Common myeloid progenitor, CD34-positive (primary cell): Measurements from ENCODE around the gene NPAP1. TPM values are rescaled to one million over a fixed set of nuclear protein-coding genes. Genes with fewer than 3 reads are reported as not detected.
"Not testable (repeated sequence)": the region's sequence is repeated elsewhere in the genome, so short reads cannot be mapped to it uniquely, and the experiment has no call there.

Experiments
- CTCF ChIA-PET: fragments of 350-600 bp; sonication (Branson Sonifier 250); formaldehyde crosslinking; loops from one replicate; lab custom pipeline; 2021; ENCODE audit warnings: antibody characterized with exemption; lab: Charles Lee
- POLR2A ChIA-PET: fragments of 350-600 bp; sonication (Branson Sonifier 250); formaldehyde crosslinking; loops from one replicate; lab custom pipeline; 2021; ENCODE audit warnings: antibody characterized with exemption; lab: Charles Lee
- DNase-seq, 3 donors: peaks; one replicate each; pipeline versions ENCODE4 v3.0.0 to v3.0.0-alpha.2; 2013
- H3K27ac ChIP-seq, 2 experiments: 1 replicate in 1 of 2; 2 replicates in 1 of 2; pipeline ENCODE4 v1.7.0; 2013; ENCODE audit warnings: inconsistent platforms in 2 of 2, low read length in 2 of 2, mild to moderate bottlenecking in 2 of 2, low read depth in 1 of 2, moderate library complexity in 1 of 2; ENCODE audit not compliant: severe bottlenecking in 2 of 2, insufficient read depth in 1 of 2, poor library complexity in 1 of 2
- H3K27me3 ChIP-seq, 5 experiments: replicated peaks in 2 of 5; 1 replicate in 3 of 5; 2 replicates in 2 of 5; pipeline versions ENCODE4 v1.6.1 to v1.7.0; 2013; ENCODE audit warnings: low read length in 4 of 5, mild to moderate bottlenecking in 2 of 5, moderate library complexity in 2 of 5, inconsistent platforms in 1 of 5; ENCODE audit not compliant: insufficient read depth in 5 of 5, control insufficient read depth in 4 of 5
- H3K36me3 ChIP-seq, 4 experiments: 1 replicate in 2 of 4; 2 replicates in 2 of 4; pipeline versions ENCODE4 v1.6.1 to v1.7.0; 2013; ENCODE audit warnings: low read length in 3 of 4, control low read depth in 1 of 4, mild to moderate bottlenecking in 1 of 4; ENCODE audit not compliant: control insufficient read depth in 4 of 4, insufficient read depth in 4 of 4
- H3K4me1 ChIP-seq, 4 experiments: 1 replicate in 3 of 4; 2 replicates in 1 of 4; pipeline versions ENCODE4 v1.6.1 to v1.7.1; 2013; ENCODE audit warnings: low read length in 3 of 4, mild to moderate bottlenecking in 3 of 4, control low read depth in 1 of 4, inconsistent platforms in 1 of 4, moderate library complexity in 1 of 4; ENCODE audit not compliant: control insufficient read depth in 4 of 4, insufficient read depth in 4 of 4; ENCODE audit errors: control extremely low read depth in 1 of 4
- H3K4me3 ChIP-seq, 7 experiments: 1 replicate in 4 of 7; 2 replicates in 3 of 7; pipeline versions ENCODE4 v1.5.1 to v1.7.0; 2013; ENCODE audit warnings: mild to moderate bottlenecking in 7 of 7, low read length in 6 of 7, moderate library complexity in 6 of 7, inconsistent platforms in 2 of 7, low read depth in 2 of 7, control low read depth in 1 of 7; ENCODE audit not compliant: insufficient read depth in 4 of 7, control insufficient read depth in 1 of 7; ENCODE audit errors: extremely low read depth in 1 of 7
- H3K9me3 ChIP-seq, 5 experiments: 1 replicate in 4 of 5; 2 replicates in 1 of 5; pipeline versions ENCODE4 v1.6.1 to v1.7.1; 2013; ENCODE audit warnings: low read length in 4 of 5, mild to moderate bottlenecking in 2 of 5, inconsistent platforms in 1 of 5, low read depth in 1 of 5, moderate library complexity in 1 of 5; ENCODE audit not compliant: control insufficient read depth in 4 of 5, insufficient read depth in 2 of 5; ENCODE audit errors: control extremely low read depth in 1 of 5
- WGBS: methylation state at CpG from one replicate; pipeline ENCODE4 v1.1.5; 2013; ENCODE audit not compliant: insufficient coverage; 5-methylcytosine and 5-hydroxymethylcytosine counted together
- polyA plus RNA-seq: library from polyadenylated mRNA; unstranded; fragments of 120-200 nt; gene quantifications from one replicate; pipeline ENCODE4 v1.2.1, GENCODE V29; 2013

The NPAP1 gene
- 0.05 TPM for polyA plus RNA-seq

- Histone ChIP-seq H3K27me3 (no peaks in the 10 kb centered on the region), H3K36me3 (no peaks in the 10 kb centered on the region), H3K4me1 (no peaks in the 10 kb centered on the region), H3K4me3 (no peak within 1 kb of the TSS), H3K27ac (no peak within 1 kb of the TSS), H3K9me3 (peaks cover 0 to 17% (median 0%) of the 10 kb centered on the region in 5 experiments)
- no peak for DNase-seq
- CTCF ChIA-PET: no interaction called here
- POLR2A ChIA-PET: no interaction called here
- 93% methylated on average over 60 of the region's 62 CpGs for WGBS
Observed at GRCh38 chr15:24675332-24676144, at the start of gene NPAP1. NPAP1 (plus strand) TSS chr15:24675775; CDS start chr15:24675868, 93 bp downstream.

GRCh38 chr15:24627443-24627842, 48.1 kb upstream of the NPAP1 start:
- no peak overlapping the region for H3K4me3 ChIP-seq
- ChIA-PET POLR2A (no interaction called here), CTCF (no interaction called here)
- no peaks in the 10 kb centered on the region for H3K4me1 ChIP-seq
- no peaks in the 10 kb centered on the region for H3K36me3 ChIP-seq
- no peak for DNase-seq
- WGBS: 71% methylated on average over 2 of the region's 3 CpGs
- H3K27ac ChIP-seq: no peak overlapping the region
- H3K27me3 ChIP-seq: no peaks in the 10 kb centered on the region
- H3K9me3 ChIP-seq: peaks cover 0 to 12% (median 0%) of the 10 kb centered on the region in 5 experiments

GRCh38 chr15:24633082-24633481, 42.5 kb upstream of the NPAP1 start:
- POLR2A ChIA-PET: no interaction called here
- 90% methylated on average over 4 of the region's 4 CpGs for WGBS
- H3K27ac ChIP-seq: no peak overlapping the region

GRCh38 chr15:24639412-24639811, 36.2 kb upstream of the NPAP1 start:
- CTCF ChIA-PET, H3K9me3 ChIP-seq, H3K27me3 ChIP-seq, DNase-seq, H3K36me3 ChIP-seq, H3K4me1 ChIP-seq, H3K27ac ChIP-seq, H3K4me3 ChIP-seq, POLR2A ChIA-PET: not testable (repeated sequence)
- WGBS: 93% methylated on average over 11 of the region's 11 CpGs

More at GRCh38 chr15:24633082-24633481, 42.5 kb upstream of the NPAP1 start:
- H3K36me3 ChIP-seq: no peaks in the 10 kb centered on the region
- no peak overlapping the region for H3K4me3 ChIP-seq
- no peaks in the 10 kb centered on the region for H3K27me3 ChIP-seq
- CTCF ChIA-PET: no interaction called here
- no peaks in the 10 kb centered on the region for H3K4me1 ChIP-seq
- peaks cover 0 to 18% (median 8%) of the 10 kb centered on the region in 5 experiments for H3K9me3 ChIP-seq
- no peak for DNase-seq

- Histone ChIP-seq H3K27ac (no peak overlapping the region), H3K9me3 (peaks cover 0 to 4% (median 2%) of the 10 kb centered on the region in 5 experiments), H3K4me3 (no peak overlapping the region), H3K4me1 (no peaks in the 10 kb centered on the region), H3K36me3 (no peaks in the 10 kb centered on the region), H3K27me3 (no peaks in the 10 kb centered on the region)
- no peak for DNase-seq
- 88% methylated on average over 2 of the region's 3 CpGs for WGBS
- CTCF ChIA-PET: no interaction called here
- POLR2A ChIA-PET: no interaction called here
Observed at GRCh38 chr15:24645627-24646026, 29.9 kb upstream of the NPAP1 start.

- no peaks in the 10 kb centered on the region for H3K27me3 ChIP-seq
- H3K9me3 ChIP-seq: no peaks in the 10 kb centered on the region
- ChIA-PET CTCF (no interaction called here), POLR2A (no interaction called here)
- no peaks in the 10 kb centered on the region for H3K4me1 ChIP-seq
- H3K36me3 ChIP-seq: no peaks in the 10 kb centered on the region
- DNase-seq: no peak
- no peak overlapping the region for H3K4me3 ChIP-seq
- WGBS: 74% methylated on average over 7 of the region's 7 CpGs
- no peak overlapping the region for H3K27ac ChIP-seq
Observed at GRCh38 chr15:24659622-24660021, 16.0 kb upstream of the NPAP1 start.

GRCh38 chr15:24662991-24663390, 12.6 kb upstream of the NPAP1 start:
- H3K9me3 ChIP-seq: peaks cover 0 to 4% (median 2%) of the 10 kb centered on the region in 5 experiments
- no peaks in the 10 kb centered on the region for H3K27me3 ChIP-seq
- no peak overlapping the region for H3K27ac ChIP-seq
- no peaks in the 10 kb centered on the region for H3K36me3 ChIP-seq
- DNase-seq: no peak
- POLR2A ChIA-PET: no interaction called here
- no peak overlapping the region for H3K4me3 ChIP-seq
- H3K4me1 ChIP-seq: no peaks in the 10 kb centered on the region
- no CpG with 5 or more reads among the region's 1 CpG for WGBS
- CTCF ChIA-PET: no interaction called here
